ENCODE measurements around the gene ALDH9A1.
"Not testable (repeated sequence)": the region's sequence is repeated elsewhere in the genome, so short reads cannot be mapped to it uniquely, and the experiment has no call there.

Gene ALDH9A1

DNA sequence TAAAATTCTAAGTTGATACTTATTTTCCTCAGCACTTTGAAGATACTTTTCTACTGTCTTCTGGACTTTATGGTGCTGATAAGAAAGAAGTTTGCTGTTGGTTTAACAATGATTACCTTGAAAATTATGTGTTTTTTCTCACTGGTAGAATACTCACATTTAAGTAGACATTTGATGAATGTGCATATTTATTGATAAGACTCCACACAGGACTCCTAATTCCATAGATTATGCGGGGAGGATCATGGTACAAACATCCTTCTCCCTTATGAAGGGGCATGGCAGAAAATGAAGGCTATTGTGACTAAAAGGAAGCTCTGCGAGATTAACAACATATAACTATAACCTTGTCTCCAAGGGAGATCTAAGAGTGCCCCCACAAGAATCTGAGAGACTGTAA, 28.5 kb upstream of the ALDH9A1 start:
- in situ Hi-C loops (cut with MboI; ENCODE audit: low sequenced_read_pairs, unreplicated experiment), result no loop called here
- TF ChIP-seq, protein P1, sequence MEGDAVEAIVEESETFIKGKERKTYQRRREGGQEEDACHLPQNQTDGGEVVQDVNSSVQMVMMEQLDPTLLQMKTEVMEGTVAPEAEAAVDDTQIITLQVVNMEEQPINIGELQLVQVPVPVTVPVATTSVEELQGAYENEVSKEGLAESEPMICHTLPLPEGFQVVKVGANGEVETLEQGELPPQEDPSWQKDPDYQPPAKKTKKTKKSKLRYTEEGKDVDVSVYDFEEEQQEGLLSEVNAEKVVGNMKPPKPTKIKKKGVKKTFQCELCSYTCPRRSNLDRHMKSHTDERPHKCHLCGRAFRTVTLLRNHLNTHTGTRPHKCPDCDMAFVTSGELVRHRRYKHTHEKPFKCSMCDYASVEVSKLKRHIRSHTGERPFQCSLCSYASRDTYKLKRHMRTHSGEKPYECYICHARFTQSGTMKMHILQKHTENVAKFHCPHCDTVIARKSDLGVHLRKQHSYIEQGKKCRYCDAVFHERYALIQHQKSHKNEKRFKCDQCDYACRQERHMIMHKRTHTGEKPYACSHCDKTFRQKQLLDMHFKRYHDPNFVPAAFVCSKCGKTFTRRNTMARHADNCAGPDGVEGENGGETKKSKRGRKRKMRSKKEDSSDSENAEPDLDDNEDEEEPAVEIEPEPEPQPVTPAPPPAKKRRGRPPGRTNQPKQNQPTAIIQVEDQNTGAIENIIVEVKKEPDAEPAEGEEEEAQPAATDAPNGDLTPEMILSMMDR (IDR thresholded peaks at IDR 0.05; ENCODE audit: borderline replicate concordance, control extremely low read depth, extremely low read depth, insufficient read depth, missing control alignments), result no peak
- no peak for DNase-seq (ENCODE audit: low spot score)

DNA sequence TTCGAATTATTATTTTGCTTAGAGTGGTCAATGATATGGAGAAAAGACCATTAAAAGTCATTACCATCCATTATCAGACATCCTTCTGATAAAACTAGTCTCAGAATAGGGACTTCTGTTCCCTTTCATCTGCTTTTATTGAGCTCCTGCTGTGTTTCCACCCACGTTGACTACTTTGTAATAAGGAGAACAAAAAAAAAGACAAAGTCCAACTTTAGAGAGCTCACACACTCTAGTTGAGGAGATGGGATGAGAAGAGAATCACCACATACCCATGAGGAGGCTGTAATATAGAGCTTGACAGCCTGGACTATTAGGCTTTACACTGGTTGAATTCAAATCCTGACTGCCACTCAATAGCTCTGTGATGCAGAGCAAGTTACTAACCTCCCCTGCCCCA, 27.8 kb upstream of the ALDH9A1 start:
- in situ Hi-C loops (cut with MboI; ENCODE audit: low sequenced_read_pairs, unreplicated experiment), result no loop called here
- no peak for DNase-seq (ENCODE audit: low spot score)
- TF ChIP-seq, protein P1 (IDR thresholded peaks at IDR 0.05; ENCODE audit: borderline replicate concordance, control extremely low read depth, extremely low read depth, insufficient read depth, missing control alignments), result no peak

DNA sequence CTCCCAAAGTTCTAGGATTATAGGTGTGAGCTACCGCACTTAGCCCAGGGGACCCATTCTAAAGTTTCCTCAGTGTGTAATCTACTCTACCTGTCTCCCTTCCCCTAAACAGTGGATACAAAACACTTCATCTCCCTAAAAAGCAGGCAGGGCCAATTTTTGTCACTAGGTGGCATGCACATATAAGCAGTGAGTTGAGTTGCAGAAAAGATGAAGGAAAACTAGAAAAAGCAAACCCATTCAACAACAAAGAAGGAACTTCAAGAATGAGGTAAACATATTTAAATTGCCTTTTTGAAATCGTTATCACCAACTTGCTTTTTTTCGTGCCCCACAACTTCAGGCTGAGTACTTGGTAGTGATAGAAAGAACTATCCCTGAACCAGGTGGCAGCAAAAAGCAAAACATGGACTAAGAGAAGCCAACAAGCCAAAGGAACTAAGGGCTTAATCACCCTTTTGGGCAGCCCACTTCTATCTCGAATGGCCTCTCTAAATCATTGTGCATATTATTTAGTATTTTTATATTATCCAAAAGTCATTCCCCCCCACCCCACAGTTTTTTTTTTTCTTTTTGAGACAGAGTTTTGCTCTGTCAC, 19.7 kb upstream of the ALDH9A1 start:
- in situ Hi-C loops (cut with MboI; ENCODE audit: low sequenced_read_pairs, unreplicated experiment), result loop anchor here (25.0 kb wide), 1 partner anchor 719 kb away; no protein-coding TSS in a partner anchor
- peak; percentile 61 for DNase-seq (ENCODE audit: low spot score)
- TF ChIP-seq, protein P1 (IDR thresholded peaks at IDR 0.05; ENCODE audit: borderline replicate concordance, control extremely low read depth, extremely low read depth, insufficient read depth, missing control alignments), result peak; percentile 59

DNA sequence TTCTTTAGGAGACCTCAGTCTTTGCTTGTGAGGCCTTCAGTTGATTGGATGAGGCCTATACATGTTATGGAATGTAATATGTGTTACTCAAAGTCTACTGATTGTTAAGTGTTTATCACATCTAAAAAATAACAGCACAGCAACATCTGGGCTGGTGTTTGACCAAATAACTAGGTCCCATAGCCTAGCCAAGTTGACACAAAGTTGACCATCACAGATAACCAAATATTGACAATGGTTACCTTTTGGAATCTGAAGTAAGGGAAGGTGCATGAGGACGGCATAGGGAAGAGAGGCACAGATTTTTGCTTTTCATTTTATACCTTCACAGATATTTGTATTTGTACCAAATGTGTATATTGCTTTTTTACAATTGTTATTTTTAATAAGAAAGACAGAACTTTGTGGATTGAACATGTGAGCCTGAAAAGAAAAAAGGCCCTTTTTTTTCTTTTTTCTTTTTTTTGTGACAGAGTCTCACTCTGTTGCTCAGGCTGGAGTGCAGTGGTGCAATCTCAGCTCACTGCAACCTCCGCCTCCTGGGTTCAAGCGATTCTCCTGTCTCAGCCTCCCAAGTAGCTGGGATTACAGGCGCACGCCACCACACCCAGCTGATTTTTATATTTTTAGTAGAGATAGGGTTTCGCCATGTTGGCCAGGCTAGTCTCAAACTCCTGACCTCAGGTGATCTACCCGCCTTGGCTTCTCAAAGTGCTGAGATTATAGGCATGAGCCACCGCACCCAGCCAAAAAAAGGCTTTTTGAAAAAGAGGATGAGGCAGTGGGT, 18.1 kb upstream of the ALDH9A1 start:
- not testable (repeated sequence) for DNase-seq (ENCODE audit: low spot score)
- in situ Hi-C loops (cut with MboI; ENCODE audit: low sequenced_read_pairs, unreplicated experiment), result loop anchor here (25.0 kb wide), 1 partner anchor 721 kb away; no protein-coding TSS in a partner anchor

DNA sequence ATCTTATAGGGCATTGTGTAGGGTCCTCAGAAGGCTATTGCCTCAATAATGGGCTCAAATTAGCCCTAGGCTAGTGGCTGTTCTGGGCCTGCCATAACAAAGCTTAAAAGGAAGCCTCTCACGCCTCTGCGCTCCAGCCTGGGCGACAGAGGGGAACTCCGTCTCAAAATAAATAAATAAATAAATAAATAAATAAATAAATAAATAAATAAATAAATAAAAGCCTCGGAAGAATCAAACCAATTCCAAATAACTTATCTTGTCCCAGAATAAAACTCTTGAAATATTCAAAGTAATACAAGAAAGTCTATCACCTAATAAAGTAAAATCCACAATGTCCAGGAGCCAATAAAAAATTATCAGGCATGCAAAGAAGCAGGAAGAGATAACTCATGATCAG, 14.4 kb upstream of the ALDH9A1 start:
- TF ChIP-seq, protein P1 (IDR thresholded peaks at IDR 0.05; ENCODE audit: borderline replicate concordance, control extremely low read depth, extremely low read depth, insufficient read depth, missing control alignments), result no peak
- in situ Hi-C loops (cut with MboI; ENCODE audit: low sequenced_read_pairs, unreplicated experiment), result loop anchor here (25.0 kb wide), 1 partner anchor 725 kb away; no protein-coding TSS in a partner anchor
- DNase-seq (ENCODE audit: low spot score), result no peak

DNA sequence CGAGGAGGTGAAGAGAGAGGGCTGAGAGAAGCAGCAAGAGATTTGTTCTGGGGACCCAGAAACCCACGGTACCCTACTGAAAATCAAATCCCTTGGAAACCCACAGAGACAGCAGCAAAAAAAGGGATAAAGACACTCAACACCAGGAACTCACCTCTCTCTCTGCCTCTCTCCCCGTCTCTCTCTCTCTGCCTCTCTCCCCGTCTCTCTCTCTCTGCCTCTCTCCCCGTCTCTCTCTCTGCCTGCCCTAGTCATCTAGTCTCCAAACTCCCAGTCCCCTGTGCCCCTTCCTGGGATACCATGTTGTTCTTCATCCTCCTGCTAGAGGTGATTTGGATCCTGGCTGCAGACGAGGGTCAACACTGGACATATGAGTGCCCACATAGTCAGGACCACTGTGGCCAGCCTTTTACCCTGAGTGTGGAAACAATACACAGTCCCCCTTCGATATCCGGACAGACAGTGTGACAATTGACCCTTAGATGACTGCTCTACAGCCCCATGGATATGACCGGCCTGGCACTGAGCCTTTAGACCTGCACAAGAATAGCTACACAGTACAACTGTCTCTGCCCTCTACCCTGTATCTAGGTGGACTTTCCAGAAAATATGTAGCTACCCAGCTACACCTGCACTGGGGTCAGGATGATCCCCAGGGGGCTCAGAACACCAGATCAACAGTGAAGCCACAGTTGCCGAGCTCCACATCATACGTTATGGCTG, 9.8 kb upstream of the ALDH9A1 start:
- no peak for DNase-seq (ENCODE audit: low spot score)
- TF ChIP-seq, protein P1 (IDR thresholded peaks at IDR 0.05; ENCODE audit: borderline replicate concordance, control extremely low read depth, extremely low read depth, insufficient read depth, missing control alignments), result no peak
- in situ Hi-C loops (cut with MboI; ENCODE audit: low sequenced_read_pairs, unreplicated experiment), result loop anchor here (25.0 kb wide), 1 partner anchor 729 kb away; no protein-coding TSS in a partner anchor
